Measurements from ENCODE around the gene MRPL14. TPM values are rescaled to one million over a fixed set of nuclear protein-coding genes. Genes with fewer than 3 reads are reported as not detected.

The MRPL14 gene
- total and polyA plus RNA-seq, 9 of the 15 experiments (the other 6 are each of a cell fraction or from before 2014, with no cell fraction given) = 126 to 424 (median 165) TPM

DNA sequence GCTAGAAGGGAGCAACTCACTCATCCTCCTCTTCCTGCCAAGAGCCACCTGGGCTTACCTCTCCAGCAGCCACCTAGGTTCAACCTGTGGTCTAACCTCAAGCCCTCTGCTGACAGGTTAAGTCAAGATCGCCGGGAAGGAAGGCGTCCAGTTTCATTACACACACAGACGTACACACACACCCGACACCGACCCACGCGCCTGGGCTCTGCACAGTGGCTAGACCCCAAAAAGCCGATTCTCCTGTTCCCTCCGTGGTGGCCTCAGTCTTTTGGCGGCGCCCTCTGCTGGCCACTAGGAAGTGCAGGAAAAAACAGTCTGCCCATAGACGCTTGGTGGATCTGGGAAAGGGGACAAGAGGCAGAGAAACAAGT is 52.8 kb downstream of the MRPL14 start:
- H3K9ac ChIP-seq (ENCODE audit: insufficient read depth in 1 of 2, low read depth in 2 of 2, low read length in 2 of 2) = peak overlapping the region; percentile 58 to 90
- TF ChIP-seq CBX3 (IDR thresholded peaks at IDR 0.05; ENCODE audit: borderline replicate concordance in 1 of 2, low read length in 2 of 2) (no peak), TOE1 (IDR thresholded peaks at IDR 0.05; ENCODE audit: borderline replicate concordance) (peak; percentile 58; the same call in 1 of the 2 replicates), TOE1 (CRISPR knock-in tag; IDR thresholded peaks at IDR 0.05; ENCODE audit: borderline replicate concordance, low read depth) (no peak; the same call in 1 of the 2 replicates)
- TF ChIP-seq, protein P1, sequence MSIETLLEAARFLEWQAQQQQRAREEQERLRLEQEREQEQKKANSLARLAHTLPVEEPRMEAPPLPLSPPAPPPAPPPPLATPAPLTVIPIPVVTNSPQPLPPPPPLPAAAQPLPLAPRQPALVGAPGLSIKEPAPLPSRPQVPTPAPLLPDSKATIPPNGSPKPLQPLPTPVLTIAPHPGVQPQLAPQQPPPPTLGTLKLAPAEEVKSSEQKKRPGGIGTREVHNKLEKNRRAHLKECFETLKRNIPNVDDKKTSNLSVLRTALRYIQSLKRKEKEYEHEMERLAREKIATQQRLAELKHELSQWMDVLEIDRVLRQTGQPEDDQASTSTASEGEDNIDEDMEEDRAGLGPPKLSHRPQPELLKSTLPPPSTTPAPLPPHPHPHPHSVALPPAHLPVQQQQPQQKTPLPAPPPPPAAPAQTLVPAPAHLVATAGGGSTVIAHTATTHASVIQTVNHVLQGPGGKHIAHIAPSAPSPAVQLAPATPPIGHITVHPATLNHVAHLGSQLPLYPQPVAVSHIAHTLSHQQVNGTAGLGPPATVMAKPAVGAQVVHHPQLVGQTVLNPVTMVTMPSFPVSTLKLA (conservative IDR thresholded peaks at IDR 0.05) = peak; percentile 14 to 77; a peak in 3 of 4 replicates
- TF ChIP-seq, protein P2, sequence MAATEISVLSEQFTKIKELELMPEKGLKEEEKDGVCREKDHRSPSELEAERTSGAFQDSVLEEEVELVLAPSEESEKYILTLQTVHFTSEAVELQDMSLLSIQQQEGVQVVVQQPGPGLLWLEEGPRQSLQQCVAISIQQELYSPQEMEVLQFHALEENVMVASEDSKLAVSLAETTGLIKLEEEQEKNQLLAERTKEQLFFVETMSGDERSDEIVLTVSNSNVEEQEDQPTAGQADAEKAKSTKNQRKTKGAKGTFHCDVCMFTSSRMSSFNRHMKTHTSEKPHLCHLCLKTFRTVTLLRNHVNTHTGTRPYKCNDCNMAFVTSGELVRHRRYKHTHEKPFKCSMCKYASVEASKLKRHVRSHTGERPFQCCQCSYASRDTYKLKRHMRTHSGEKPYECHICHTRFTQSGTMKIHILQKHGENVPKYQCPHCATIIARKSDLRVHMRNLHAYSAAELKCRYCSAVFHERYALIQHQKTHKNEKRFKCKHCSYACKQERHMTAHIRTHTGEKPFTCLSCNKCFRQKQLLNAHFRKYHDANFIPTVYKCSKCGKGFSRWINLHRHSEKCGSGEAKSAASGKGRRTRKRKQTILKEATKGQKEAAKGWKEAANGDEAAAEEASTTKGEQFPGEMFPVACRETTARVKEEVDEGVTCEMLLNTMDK (IDR thresholded peaks at IDR 0.05; ENCODE audit: borderline replicate concordance, insufficient read depth, low read depth, low read length, poor library complexity, severe bottlenecking) = peak; percentile 47
- TF ChIP-seq, protein P3, sequence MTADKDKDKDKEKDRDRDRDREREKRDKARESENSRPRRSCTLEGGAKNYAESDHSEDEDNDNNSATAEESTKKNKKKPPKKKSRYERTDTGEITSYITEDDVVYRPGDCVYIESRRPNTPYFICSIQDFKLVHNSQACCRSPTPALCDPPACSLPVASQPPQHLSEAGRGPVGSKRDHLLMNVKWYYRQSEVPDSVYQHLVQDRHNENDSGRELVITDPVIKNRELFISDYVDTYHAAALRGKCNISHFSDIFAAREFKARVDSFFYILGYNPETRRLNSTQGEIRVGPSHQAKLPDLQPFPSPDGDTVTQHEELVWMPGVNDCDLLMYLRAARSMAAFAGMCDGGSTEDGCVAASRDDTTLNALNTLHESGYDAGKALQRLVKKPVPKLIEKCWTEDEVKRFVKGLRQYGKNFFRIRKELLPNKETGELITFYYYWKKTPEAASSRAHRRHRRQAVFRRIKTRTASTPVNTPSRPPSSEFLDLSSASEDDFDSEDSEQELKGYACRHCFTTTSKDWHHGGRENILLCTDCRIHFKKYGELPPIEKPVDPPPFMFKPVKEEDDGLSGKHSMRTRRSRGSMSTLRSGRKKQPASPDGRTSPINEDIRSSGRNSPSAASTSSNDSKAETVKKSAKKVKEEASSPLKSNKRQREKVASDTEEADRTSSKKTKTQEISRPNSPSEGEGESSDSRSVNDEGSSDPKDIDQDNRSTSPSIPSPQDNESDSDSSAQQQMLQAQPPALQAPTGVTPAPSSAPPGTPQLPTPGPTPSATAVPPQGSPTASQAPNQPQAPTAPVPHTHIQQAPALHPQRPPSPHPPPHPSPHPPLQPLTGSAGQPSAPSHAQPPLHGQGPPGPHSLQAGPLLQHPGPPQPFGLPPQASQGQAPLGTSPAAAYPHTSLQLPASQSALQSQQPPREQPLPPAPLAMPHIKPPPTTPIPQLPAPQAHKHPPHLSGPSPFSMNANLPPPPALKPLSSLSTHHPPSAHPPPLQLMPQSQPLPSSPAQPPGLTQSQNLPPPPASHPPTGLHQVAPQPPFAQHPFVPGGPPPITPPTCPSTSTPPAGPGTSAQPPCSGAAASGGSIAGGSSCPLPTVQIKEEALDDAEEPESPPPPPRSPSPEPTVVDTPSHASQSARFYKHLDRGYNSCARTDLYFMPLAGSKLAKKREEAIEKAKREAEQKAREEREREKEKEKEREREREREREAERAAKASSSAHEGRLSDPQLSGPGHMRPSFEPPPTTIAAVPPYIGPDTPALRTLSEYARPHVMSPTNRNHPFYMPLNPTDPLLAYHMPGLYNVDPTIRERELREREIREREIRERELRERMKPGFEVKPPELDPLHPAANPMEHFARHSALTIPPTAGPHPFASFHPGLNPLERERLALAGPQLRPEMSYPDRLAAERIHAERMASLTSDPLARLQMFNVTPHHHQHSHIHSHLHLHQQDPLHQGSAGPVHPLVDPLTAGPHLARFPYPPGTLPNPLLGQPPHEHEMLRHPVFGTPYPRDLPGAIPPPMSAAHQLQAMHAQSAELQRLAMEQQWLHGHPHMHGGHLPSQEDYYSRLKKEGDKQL (CRISPR knock-in tag; IDR thresholded peaks at IDR 0.05; ENCODE audit: borderline replicate concordance) = no peak
- TF ChIP-seq, protein P4, sequence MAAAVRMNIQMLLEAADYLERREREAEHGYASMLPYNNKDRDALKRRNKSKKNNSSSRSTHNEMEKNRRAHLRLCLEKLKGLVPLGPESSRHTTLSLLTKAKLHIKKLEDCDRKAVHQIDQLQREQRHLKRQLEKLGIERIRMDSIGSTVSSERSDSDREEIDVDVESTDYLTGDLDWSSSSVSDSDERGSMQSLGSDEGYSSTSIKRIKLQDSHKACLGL (CRISPR knock-in tag; IDR thresholded peaks at IDR 0.05; ENCODE audit: borderline replicate concordance, poor library complexity, severe bottlenecking) = no peak

More for the DNA sequence above, 52.8 kb downstream of the MRPL14 start:
- ChIA-PET CTCF (ENCODE audit: low intra/inter-chr PET ratio) (interaction anchor here (0.7 to 2.9 kb wide), 6 partner anchors 77 to 407 kb away, joined by 3 to 23 read pairs (median 4); partner anchors contain the start of gene VEGFA), POLR2A (interaction anchor here (0.6 to 4.0 kb wide), 13 partner anchors 11 to 346 kb away, joined by 3 to 26 read pairs (median 4); partner anchors contain the start of gene VEGFA)
- ATAC-seq = peak; percentile 79
- peaks cover 53 to 68% of the 10 kb centered on the region in 2 experiments; a peak in 4 of 5 replicates for H3K4me1 ChIP-seq (replicated peaks in 1 of 2; ENCODE audit: control insufficient read depth in 2 of 2, insufficient read depth in 2 of 2, low read length in 2 of 2)
- H3K9me1 ChIP-seq (ENCODE audit: control insufficient read depth, insufficient read depth, low read length) = no peaks in the 10 kb centered on the region
- under 1% methylated on average over 13 of the region's 13 CpGs for WGBS (ENCODE audit: insufficient coverage, low coverage, missing lambda C conversion rate)
- no peaks in the 10 kb centered on the region for H3K9me3 ChIP-seq (replicated peaks; ENCODE audit: control insufficient read depth, insufficient read depth, low read depth, low read length)
- intact Hi-C loops (cut with micrococcal nuclease) = loop anchor here (1.0 to 10.0 kb wide), 7 partner anchors 16 to 810 kb away; no protein-coding TSS in a partner anchor
- no peaks in the 10 kb centered on the region for H4K20me1 ChIP-seq (replicated peaks; ENCODE audit: control insufficient read depth, insufficient read depth, low read length)
- BruUV-seq (replicated peaks) = no TSS peak
- peak overlapping the region; percentile 79 for H2AFZ ChIP-seq (ENCODE audit: low read depth, low read length)
- H3K27me3 ChIP-seq (ENCODE audit: control insufficient read depth in 2 of 2, insufficient read depth in 2 of 2, low read length in 2 of 2) = no peaks in the 10 kb centered on the region
- peak; percentile 84 for FAIRE-seq
- peak overlapping the region; percentile 80 for H3K27ac ChIP-seq (ENCODE audit: extremely low read depth, low read depth, low read length)
- peaks cover 10% of the 10 kb centered on the region; the same call in 2 of the 3 replicates for H3K79me2 ChIP-seq (ENCODE audit: control insufficient read depth, insufficient read depth, low read length)
- peak; percentile 80 to 94 (median 84) for DNase-seq (ENCODE audit: extremely low read depth in 1 of 4, low spot score in 3 of 4)
- peak overlapping the region; percentile 84 for H3K4me2 ChIP-seq (ENCODE audit: insufficient read depth, low read length)
- in situ Hi-C loops (cut with MboI) = no loop called here
- peak overlapping the region; percentile 22; the same call in 1 of the 2 replicates for H3K4me3 ChIP-seq
- H3K36me3 ChIP-seq (ENCODE audit: control insufficient read depth, insufficient read depth, low read length) = no peaks in the 10 kb centered on the region; the same call in 2 of the 3 replicates

Measured in K562 (cell line).